ENCODE results near the gene TF.

GRCh38 chr3:133759740-133760305, 13.6 kb downstream of the TF start:
- no peak for TF ChIP-seq POLR2A (IDR thresholded peaks at IDR 0.05)
- TF ChIP-seq, protein P1, sequence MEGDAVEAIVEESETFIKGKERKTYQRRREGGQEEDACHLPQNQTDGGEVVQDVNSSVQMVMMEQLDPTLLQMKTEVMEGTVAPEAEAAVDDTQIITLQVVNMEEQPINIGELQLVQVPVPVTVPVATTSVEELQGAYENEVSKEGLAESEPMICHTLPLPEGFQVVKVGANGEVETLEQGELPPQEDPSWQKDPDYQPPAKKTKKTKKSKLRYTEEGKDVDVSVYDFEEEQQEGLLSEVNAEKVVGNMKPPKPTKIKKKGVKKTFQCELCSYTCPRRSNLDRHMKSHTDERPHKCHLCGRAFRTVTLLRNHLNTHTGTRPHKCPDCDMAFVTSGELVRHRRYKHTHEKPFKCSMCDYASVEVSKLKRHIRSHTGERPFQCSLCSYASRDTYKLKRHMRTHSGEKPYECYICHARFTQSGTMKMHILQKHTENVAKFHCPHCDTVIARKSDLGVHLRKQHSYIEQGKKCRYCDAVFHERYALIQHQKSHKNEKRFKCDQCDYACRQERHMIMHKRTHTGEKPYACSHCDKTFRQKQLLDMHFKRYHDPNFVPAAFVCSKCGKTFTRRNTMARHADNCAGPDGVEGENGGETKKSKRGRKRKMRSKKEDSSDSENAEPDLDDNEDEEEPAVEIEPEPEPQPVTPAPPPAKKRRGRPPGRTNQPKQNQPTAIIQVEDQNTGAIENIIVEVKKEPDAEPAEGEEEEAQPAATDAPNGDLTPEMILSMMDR (IDR thresholded peaks at IDR 0.05), result no peak
